HFFc6 (cell line): ENCODE results near the gene PLPPR2. TPM values are rescaled to one million over a fixed set of nuclear protein-coding genes. Genes with fewer than 3 reads are reported as not detected.
"Not testable (repeated sequence)": the region's sequence is repeated elsewhere in the genome, so short reads cannot be mapped to it uniquely, and the experiment has no call there.

ENCODE experiments used
- DNase-seq: peaks from one replicate; pipeline ENCODE4 v3.0.0-alpha.2; 2018
- H3K27ac Mint-ChIP-seq: 2 replicates; pipeline ENCODE4 v1.8.0; 2020; ENCODE audit warnings: mild to moderate bottlenecking, mixed read lengths
- H3K27me3 Mint-ChIP-seq: 2 replicates; pipeline ENCODE4 v1.8.0; 2021; ENCODE audit warnings: mild to moderate bottlenecking, moderate library complexity, mixed read lengths; ENCODE audit not compliant: insufficient read depth
- H3K36me3 Mint-ChIP-seq: 2 replicates; pipeline ENCODE4 v1.8.0; 2021; ENCODE audit warnings: low read depth, mixed read lengths
- H3K4me1 Mint-ChIP-seq: 2 replicates; pipeline ENCODE4 v1.8.0; 2020; ENCODE audit warnings: low read depth, mixed read lengths
- H3K4me3 Mint-ChIP-seq: 2 replicates; pipeline ENCODE4 v1.8.0; 2020; ENCODE audit warnings: mild to moderate bottlenecking, moderate library complexity, mixed read lengths
- H3K9me3 Mint-ChIP-seq: 2 replicates; pipeline ENCODE4 v1.8.0; 2020; ENCODE audit warnings: mild to moderate bottlenecking, mixed read lengths
- CTCF ChIP-seq: fragments of 200-600 bp; sonication (generic); IDR thresholded peaks from 2 replicates; pipeline ENCODE4 v1.5.0; 2021; ENCODE audit warnings: antibody characterized with exemption, mild to moderate bottlenecking
- total RNA-seq, 6 experiments: library from RNA; stranded (reverse); fragmentation: NEBNext Ultra II Directional; extraction: Animal tissue kit (Norgen Biotek cat#: 25700); gene quantifications; 2 replicates in 1 of 6; 3 replicates in 5 of 6; pipeline ENCODE4 v1.2.3, GENCODE V29; 2021

PLPPR2 gene
- total RNA-seq, 6 experiments from 2014 or later, result 52.4 to 82.2 (median 59.7) TPM

- H3K27me3 Mint-ChIP-seq, result no peaks in the 10 kb centered on the region; the same call in none of the 2 replicates
- no peaks in the 10 kb centered on the region for H3K9me3 Mint-ChIP-seq
- no peak for TF ChIP-seq CTCF
- no peak overlapping the region for H3K4me3 Mint-ChIP-seq
- no peak for DNase-seq
- no peaks in the 10 kb centered on the region for H3K4me1 Mint-ChIP-seq
- no peaks in the 10 kb centered on the region for H3K36me3 Mint-ChIP-seq
- H3K27ac Mint-ChIP-seq, result no peak overlapping the region
Observed at GRCh38 chr19:11400798-11401197, 45.6 kb downstream of the PLPPR2 start.

- no peak for TF ChIP-seq CTCF
- Mint-ChIP-seq H3K4me3 (no peak overlapping the region), H3K27me3 (no peaks in the 10 kb centered on the region; the same call in none of the 2 replicates), H3K9me3 (no peaks in the 10 kb centered on the region), H3K4me1 (no peaks in the 10 kb centered on the region), H3K36me3 (no peaks in the 10 kb centered on the region), H3K27ac (no peak overlapping the region)
- DNase-seq, result no peak
Observed at GRCh38 chr19:11401808-11402543, 46.7 kb downstream of the PLPPR2 start.

- Mint-ChIP-seq H3K36me3 (no peaks in the 10 kb centered on the region), H3K4me1 (no peaks in the 10 kb centered on the region), H3K9me3 (no peaks in the 10 kb centered on the region), H3K27ac (no peak overlapping the region), H3K4me3 (no peak overlapping the region), H3K27me3 (no peaks in the 10 kb centered on the region; the same call in none of the 2 replicates)
- no peak for TF ChIP-seq CTCF
- no peak for DNase-seq
Observed at GRCh38 chr19:11404588-11405222, 49.5 kb downstream of the PLPPR2 start.

GRCh38 chr19:11405846-11406643 lies 50.8 kb downstream of the PLPPR2 start:
- H3K4me1 Mint-ChIP-seq, result peaks cover 8% of the 10 kb centered on the region
- H3K27ac Mint-ChIP-seq, result no peak overlapping the region
- TF ChIP-seq CTCF, result peak; percentile 39; the same call in 1 of the 2 replicates
- DNase-seq, result no peak
- no peaks in the 10 kb centered on the region for H3K36me3 Mint-ChIP-seq
- no peaks in the 10 kb centered on the region for H3K9me3 Mint-ChIP-seq
- H3K27me3 Mint-ChIP-seq, result no peaks in the 10 kb centered on the region; the same call in none of the 2 replicates
- no peak overlapping the region for H3K4me3 Mint-ChIP-seq

GRCh38 chr19:11406703-11407236 lies 51.5 kb downstream of the PLPPR2 start:
- H3K4me1 Mint-ChIP-seq, result peaks cover 12% of the 10 kb centered on the region
- not testable (repeated sequence) for H3K9me3 Mint-ChIP-seq, H3K27ac Mint-ChIP-seq, H3K36me3 Mint-ChIP-seq, DNase-seq, H3K4me3 Mint-ChIP-seq, H3K27me3 Mint-ChIP-seq
